Measurements from ENCODE around the gene ALKBH5. TPM values are rescaled to one million over a fixed set of nuclear protein-coding genes. Genes with fewer than 3 reads are reported as not detected.

Gene ALKBH5
- total RNA-seq, 2 donors from 2014 or later: 98.5 to 105 TPM

- DNase-seq (ENCODE audit: low spot score): no peak
- intact Hi-C loops (cut with DNase I): no loop called here
These were observed 46.9 kb downstream of the ALKBH5 start for GRCh38 chr17:18230288-18231141.

- no peak for DNase-seq (ENCODE audit: low spot score)
- intact Hi-C loops (cut with DNase I): no loop called here
These were observed 47.5 kb downstream of the ALKBH5 start for GRCh38 chr17:18231164-18231563.

DNA sequence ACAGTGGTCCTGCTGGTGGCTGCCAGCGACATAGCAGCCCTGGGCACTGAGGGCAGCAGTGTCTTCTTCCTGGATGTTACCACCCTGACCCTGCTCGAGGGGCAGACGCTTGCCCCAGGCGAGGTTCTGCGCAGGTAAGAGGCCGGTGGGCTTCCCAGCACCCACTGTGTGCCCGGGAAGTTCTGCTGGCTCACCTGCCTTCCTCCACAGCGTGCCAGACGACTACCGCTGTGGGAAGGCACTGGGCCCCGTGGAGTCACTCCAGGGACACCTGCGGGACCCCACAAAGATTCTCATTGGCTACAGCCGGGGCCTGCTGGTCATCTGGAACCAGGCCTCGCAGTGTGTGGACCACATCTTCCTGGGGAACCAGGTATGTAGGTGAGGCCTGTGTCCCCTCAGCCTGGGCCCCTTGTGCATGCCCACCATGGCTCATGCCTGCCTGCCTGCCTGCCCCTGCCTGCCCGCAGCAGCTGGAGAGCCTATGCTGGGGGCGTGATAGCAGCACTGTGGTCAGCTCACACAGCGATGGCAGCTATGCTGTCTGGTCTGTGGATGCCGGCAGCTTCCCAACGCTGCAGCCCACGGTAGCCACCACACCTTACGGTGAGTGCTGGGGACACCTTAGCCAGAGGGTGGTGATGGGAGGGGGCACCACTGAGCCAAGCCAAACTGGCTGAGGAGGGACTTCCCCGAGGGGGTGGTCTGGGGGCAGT, 50.3 kb downstream of the ALKBH5 start:
- intact Hi-C loops (cut with DNase I): loop anchor here in 1 of 2 donors (1.0 kb wide), 1 partner anchor 21 kb away; no protein-coding TSS in a partner anchor
- DNase-seq (ENCODE audit: low spot score): no peak

- intact Hi-C loops (cut with DNase I): no loop called here
- DNase-seq (ENCODE audit: low spot score): no peak
These were observed 51.3 kb downstream of the ALKBH5 start for GRCh38 chr17:18234853-18235380.

DNA sequence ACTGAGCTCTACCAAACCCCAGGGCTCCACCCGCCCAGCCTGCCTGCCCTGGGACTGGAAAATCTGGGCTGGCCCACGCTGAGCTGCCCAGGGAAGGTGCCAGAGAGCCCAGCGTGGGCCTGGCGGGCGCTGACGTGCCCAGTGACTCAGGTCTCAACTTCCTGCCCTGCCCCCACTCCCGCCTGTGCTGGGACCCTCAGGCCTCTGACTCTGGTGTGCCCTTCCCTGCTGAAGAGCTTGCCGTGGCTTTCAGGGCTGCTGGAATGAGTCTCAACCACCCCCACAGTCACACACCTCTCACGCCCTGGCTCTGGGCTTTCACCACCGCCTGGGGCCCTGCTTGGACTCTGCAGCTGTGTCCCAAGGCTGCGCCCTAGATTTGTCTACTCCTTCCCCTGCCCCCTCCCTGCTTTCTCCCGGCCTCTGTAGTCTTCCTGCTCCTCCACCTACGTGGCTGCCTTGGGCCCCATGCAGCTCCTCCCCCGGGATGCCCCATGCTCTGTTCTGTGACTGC, 52.2 kb downstream of the ALKBH5 start:
- no peak for DNase-seq (ENCODE audit: low spot score)
- intact Hi-C loops (cut with DNase I): no loop called here

DNA sequence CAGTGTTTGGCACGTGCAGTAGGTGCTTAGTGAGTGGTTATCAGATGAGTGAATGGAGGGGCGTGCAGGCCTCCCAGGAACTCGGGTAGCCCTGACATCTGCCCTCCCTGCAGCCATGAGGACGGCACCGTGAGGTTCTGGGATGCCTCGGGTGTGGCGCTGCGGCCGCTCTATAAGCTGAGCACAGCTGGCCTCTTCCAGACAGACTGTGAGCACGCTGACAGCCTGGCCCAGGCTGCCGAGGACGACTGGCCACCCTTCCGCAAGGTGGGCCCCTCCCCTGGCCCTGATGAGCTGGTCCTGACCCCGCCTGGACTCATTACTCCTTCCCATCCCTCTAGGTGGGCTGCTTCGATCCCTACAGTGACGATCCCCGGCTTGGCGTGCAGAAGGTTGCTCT, 52.9 kb downstream of the ALKBH5 start:
- DNase-seq (ENCODE audit: low spot score): no peak
- intact Hi-C loops (cut with DNase I): no loop called here

DNA sequence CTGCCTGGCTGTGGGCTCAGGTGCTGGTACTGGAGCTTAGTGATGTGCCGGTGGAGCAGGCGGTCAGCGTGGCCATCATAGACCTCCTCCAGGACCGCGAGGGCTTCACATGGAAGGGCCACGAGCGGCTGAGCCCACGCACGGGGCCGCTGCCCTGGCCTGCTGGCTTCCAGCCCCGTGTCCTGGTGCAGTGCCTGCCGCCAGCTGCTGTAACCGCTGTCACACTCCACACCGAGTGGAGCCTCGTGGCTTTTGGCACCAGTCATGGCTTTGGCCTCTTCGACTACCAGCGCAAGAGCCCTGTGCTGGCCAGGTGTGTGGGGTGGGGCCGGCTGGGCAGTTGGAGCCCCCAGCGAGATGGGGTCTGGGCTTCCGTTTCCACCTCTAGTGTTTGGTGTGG, 53.8 kb downstream of the ALKBH5 start:
- intact Hi-C loops (cut with DNase I): no loop called here

DNA sequence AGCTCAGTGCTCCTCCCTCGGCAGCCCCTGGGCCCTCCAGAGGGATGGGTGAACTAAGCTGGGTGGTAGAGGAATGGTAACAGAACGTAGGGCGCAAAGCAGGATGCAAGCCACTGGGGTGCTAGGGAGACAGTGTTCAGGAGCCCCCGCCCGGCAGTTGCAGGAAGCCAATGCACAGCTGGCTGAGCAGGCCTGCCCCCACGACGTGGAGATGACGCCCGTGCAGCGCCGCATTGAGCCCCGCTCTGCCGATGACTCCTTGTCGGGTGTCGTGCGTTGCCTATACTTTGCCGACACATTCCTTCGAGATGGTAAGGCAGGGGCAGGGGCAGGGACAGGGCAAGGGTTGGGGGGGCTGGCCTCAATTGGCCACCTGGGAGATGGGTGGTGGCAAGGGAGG, 54.7 kb downstream of the ALKBH5 start:
- DNase-seq (ENCODE audit: low spot score): no peak
- intact Hi-C loops (cut with DNase I): no loop called here

More for the DNA sequence above, 53.8 kb downstream of the ALKBH5 start:
- DNase-seq (ENCODE audit: low spot score): no peak

DNA sequence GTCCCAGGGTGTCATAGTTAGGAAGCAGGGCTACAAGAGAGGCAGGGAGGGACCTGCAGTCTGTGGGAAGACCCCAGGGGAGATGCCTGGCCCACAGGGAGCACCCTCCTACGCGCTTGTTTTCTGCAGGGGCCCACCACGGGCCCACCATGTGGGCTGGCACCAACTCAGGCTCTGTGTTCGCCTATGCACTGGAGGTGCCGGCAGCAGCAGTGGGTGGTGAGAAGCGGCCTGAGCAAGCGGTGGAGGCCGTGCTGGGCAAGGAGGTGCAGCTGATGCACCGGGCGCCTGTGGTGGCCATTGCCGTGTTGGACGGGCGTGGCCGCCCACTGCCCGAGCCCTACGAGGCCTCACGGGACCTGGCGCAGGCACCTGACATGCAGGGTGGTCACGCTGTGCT, 56.8 kb downstream of the ALKBH5 start:
- intact Hi-C loops (cut with DNase I): loop anchor here in 1 of 2 donors (10.0 kb wide), 1 partner anchor 84 kb away; no protein-coding TSS in a partner anchor

GRCh38 chr17:18241229-18241871, 57.7 kb downstream of the ALKBH5 start:
- intact Hi-C loops (cut with DNase I): loop anchor here in 1 of 2 donors (10.0 kb wide), 1 partner anchor 83 kb away; no protein-coding TSS in a partner anchor
- DNase-seq (ENCODE audit: low spot score): no peak

More for the DNA sequence above, 56.8 kb downstream of the ALKBH5 start:
- no peak for DNase-seq (ENCODE audit: low spot score)

DNA sequence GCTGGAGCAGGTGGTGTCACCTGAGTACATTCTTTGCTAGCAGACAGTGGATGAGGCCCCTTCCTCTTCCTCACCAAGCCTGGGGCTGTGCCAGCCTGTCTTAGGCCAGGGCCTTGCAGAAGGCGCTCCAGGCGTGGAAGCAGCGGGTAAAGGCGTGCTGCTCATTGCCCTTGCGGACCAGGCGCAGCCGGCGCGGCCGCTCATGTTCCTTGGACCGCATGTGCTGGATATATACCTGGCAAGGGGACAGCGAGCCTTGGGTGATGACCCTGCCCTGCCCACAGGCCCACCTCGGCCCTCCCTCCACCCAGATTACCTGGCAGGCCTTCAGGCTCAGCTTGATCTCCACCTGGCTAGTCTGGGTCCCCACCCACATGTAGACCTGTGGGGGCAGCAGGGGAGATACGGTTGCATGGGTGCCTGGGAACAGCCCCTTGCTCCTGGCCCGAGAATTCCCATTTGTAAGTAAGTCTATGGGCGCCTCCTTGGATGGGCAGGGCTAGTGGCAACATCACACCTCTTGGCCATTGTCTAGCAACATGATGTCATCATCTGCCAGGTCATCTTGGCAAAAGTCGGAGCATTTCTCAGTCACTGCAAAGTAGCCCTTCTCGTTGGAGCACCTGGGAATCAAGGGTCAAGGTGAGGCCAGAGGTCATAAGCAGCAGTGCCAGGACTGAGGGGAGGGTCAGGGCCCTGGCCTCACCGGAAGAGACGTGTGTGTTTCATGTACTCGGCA, 61.6 kb downstream of the ALKBH5 start:
- intact Hi-C loops (cut with DNase I): loop anchor here in 1 of 2 donors (10.0 kb wide), 1 partner anchor 80 kb away; no protein-coding TSS in a partner anchor
- no peak for DNase-seq (ENCODE audit: low spot score)

DNA sequence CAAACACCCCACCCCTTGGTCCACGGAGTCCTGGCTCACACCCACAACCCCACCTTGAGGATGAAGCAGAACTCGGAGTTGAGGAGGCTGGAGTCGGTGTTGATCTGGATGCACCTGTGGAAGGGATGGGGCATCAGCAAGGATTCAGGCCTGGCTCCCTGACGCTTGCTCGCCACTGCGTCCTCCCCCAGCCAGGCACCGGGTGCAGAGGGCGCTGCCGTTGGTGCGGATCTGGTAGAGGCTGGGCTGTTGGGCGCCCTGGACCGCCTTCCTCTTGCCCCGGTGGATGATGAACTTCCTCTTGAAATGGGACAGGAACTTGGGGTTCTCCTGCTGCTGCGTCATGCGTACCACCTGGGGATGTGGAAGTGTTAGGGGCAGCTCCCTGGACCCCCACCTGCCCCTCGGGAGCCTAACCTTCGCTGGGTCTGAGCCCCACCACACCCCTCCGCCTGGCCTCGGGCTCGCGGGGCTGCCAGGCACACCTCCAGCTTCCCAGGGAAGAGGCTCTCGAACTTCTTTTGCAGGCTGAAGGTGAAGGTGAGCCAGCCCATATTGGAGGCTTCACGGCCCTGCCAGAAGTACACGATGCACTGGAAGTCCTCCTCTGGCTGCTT, 62.6 kb downstream of the ALKBH5 start:
- DNase-seq (ENCODE audit: low spot score): no peak
- intact Hi-C loops (cut with DNase I): loop anchor here in 1 of 2 donors (10.0 kb wide), 1 partner anchor 79 kb away; no protein-coding TSS in a partner anchor

GRCh38 chr17:18246880-18247612, 63.4 kb downstream of the ALKBH5 start:
- no peak for DNase-seq (ENCODE audit: low spot score)
- intact Hi-C loops (cut with DNase I): loop anchor here in 1 of 2 donors (10.0 kb wide), 1 partner anchor 78 kb away; no protein-coding TSS in a partner anchor

- no peak for DNase-seq (ENCODE audit: low spot score)
- intact Hi-C loops (cut with DNase I): loop anchor here in 1 of 2 donors (10.0 kb wide), 1 partner anchor 77 kb away; no protein-coding TSS in a partner anchor
These were observed 64.0 kb downstream of the ALKBH5 start for GRCh38 chr17:18247613-18248001.

GRCh38 chr17:18248300-18248731, 64.7 kb downstream of the ALKBH5 start:
- no peak for DNase-seq (ENCODE audit: low spot score)
- intact Hi-C loops (cut with DNase I): loop anchor here in 1 of 2 donors (10.0 kb wide), 1 partner anchor 76 kb away; no protein-coding TSS in a partner anchor

GRCh38 chr17:18248811-18249210, 65.2 kb downstream of the ALKBH5 start:
- no peak for DNase-seq (ENCODE audit: low spot score)
- intact Hi-C loops (cut with DNase I): loop anchor here in 1 of 2 donors (10.0 kb wide), 1 partner anchor 76 kb away; no protein-coding TSS in a partner anchor

DNA sequence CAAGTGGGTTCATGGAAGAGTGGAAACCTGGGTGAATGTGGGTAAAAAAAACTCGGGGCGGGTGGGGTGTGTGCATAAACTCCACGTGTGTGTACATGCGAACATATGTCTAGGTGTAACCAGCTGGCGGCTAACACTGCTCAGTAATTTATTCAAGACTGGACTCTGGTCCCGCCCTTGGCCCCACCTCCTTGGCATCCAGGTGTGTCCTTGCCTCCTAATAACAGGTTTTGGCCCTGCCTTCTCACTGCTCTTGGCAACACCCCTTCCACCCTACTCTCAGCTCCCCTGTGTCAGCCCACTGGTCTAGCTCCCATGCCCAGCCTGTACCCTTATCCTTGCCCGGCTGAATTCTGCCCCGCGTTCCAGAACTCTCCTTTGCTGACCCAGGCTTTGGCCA, 66.6 kb downstream of the ALKBH5 start:
- no peak for DNase-seq (ENCODE audit: low spot score)
- intact Hi-C loops (cut with DNase I): no loop called here

Data from posterior vena cava (tissue), 2 donors.